Pancreas (tissue), 10 donors: ENCODE data around the gene C2CD3. TPM values are rescaled to one million over a fixed set of nuclear protein-coding genes. Genes with fewer than 3 reads are reported as not detected.
A peak's percentile ranks its signal among the peaks of the same experiment; 100 is the strongest.

ENCODE experiments used
- ATAC-seq, 4 donors: fragments of 200-7000 bp; cut with Tn5 transposase; one replicate each; pipeline versions ENCODE4 v1.8.0 to v1.9.1; 2020; ENCODE audit warnings: mild to moderate bottlenecking in 4 of 4, moderate library complexity in 4 of 4
- DNase-seq, 6 donors: peaks; one replicate each; pipeline ENCODE4 v3.0.0-alpha.2; 2020
- FAIRE-seq: peaks from 2 replicates; lab custom pipeline; 2012; peaks lifted over from hg19 to GRCh38; lab: Jason Lieb, UNC
- H3K27ac ChIP-seq, 4 donors: fragments of 200-600 bp; sonication (generic); 1 replicate in 3 of 4; 2 replicates in 1 of 4; pipeline versions ENCODE4 v1.5.0 to v1.8.0; 2020
- H3K27me3 ChIP-seq, 4 donors: fragments of 200-600 bp; one replicate each; pipeline ENCODE4 v1.8.0; 2021
- H3K36me3 ChIP-seq, 3 donors: fragments of 200-600 bp; sonication (generic) in 1 of 3; one replicate each; pipeline versions ENCODE4 v1.5.0 to v1.8.0; 2020 to 2021
- H3K4me1 ChIP-seq, 3 donors: fragments of 200-600 bp; one replicate each; pipeline ENCODE4 v1.8.0; 2021
- H3K4me3 ChIP-seq, 4 donors: fragments of 200-600 bp; sonication (generic) in 2 of 4; one replicate each; pipeline versions ENCODE4 v1.5.0 to v1.8.0; 2020 to 2021
- H3K9me3 ChIP-seq, 4 donors: fragments of 200-600 bp; one replicate each; pipeline ENCODE4 v1.8.0; 2021
- CTCF ChIP-seq, 4 donors: fragments of 200-600 bp; sonication (generic) in 3 of 4; IDR thresholded peaks; one replicate each; pipeline versions ENCODE4 v1.5.0 to v1.8.0; 2021; ENCODE audit warnings: antibody characterized with exemption in 4 of 4
- WGBS, 2 donors: extraction: QIAGEN DNeasy Blood & Tissue Kit; methylation state at CpG; one replicate each; pipeline ENCODE4 v1.1.7; 2013; 5-methylcytosine and 5-hydroxymethylcytosine counted together
- intact Hi-C, 3 donors: fragments of 100-400 bp; cut with DNase I; formaldehyde crosslinking; loops; one replicate each; pipeline versions ENCODE4 v1.11.1 to v1.14.2; 2022
- polyA plus RNA-seq, 2 donors: library from polyadenylated mRNA; stranded (reverse); fragments of 200-250 nt; gene quantifications; one replicate each; pipeline ENCODE4 v1.2.3, GENCODE V29; 2013
- total RNA-seq, 6 donors: library from RNA; stranded (reverse); fragmentation: NEBNext Ultra II Directional in 4 of 6; extraction: Animal tissue kit (Norgen Biotek cat#: 25700) in 4 of 6; gene quantifications; one replicate each; pipeline versions ENCODE4 v1.2.1 to v1.2.4, GENCODE V29; 2021 to 2023
- donor health status: healthy with polysubstance abuse.
- donor health status: DM: no; HTN: no; CAD: no; lungs with moderate emphysema.
- donor health status: DM: no; HTN: no; CAD: no.
- donor health status: control.
- donor health status: control.
- donor health status: Bipolar disorder and iron deficiency.
- donor health status: DM: yes; HTN: yes; CAD: no.
- donor health status: DM: no; HTN: no; CAD: no.
- donor health status: DM: no; HTN: no; CAD: no.
- donor health status: DM: yes; HTN: yes; CAD: no.

The C2CD3 gene
- total and polyA plus RNA-seq, 8 donors: 7.0 to 14.8 (median 8.7) TPM

DNA sequence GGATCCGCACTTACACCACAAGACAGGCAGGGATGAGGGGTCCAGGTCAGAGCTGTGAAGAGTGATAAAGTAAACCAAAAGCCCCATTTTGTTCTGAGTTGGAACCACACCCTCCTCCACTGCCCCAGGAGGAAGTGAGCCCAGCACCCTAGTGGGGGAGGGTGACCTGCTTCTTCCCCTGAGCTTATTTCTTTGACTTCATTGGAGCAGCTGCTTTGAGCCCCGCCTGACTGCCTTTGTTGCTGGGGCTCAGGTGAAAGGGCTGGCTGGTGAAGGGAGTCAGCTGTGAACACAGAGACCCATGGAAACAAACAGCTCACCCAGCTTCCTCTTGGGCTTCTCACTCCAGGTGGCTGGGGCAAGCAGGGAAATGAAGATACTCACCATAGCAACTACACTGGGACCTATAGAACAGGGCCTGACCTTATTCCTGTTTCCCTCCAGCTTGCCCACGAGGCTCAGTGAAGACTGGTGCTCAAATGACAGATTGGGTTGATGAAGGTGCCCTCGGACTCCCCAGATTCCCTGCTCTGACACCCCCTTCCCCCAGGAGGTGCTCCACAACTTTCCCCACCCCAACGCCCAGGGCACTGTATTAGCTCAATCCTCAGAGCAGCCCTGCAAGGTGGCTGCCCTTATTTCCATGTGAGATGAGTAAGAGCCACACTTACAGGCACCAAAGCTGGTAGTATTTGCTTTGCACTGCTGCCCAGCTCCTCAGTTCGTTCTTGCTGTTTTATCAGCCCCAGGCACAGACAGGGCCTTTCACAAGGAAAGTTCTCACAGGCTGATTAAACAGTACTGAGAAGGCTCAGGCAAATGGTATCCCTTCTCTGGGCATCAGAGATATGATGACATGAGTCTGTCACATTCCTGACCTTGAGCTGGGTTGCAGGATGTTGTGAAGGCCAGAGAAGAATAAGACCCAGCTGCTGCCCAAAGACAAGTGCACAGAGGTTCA, 190.5 kb downstream of the C2CD3 start:
- peak overlapping the region; percentile 4 to 80 (median 38) for H3K27ac ChIP-seq
- no peak for TF ChIP-seq CTCF (IDR thresholded peaks at IDR 0.05)
- no peaks in the 10 kb centered on the region for H3K27me3 ChIP-seq
- intact Hi-C loops: no loop called here
- peaks cover 0 to 25% (median 7%) of the 10 kb centered on the region in 3 donors for H3K4me1 ChIP-seq
- H3K4me3 ChIP-seq: peak overlapping the region in 1 of 4 donors; percentile 57
- FAIRE-seq: no peak
- DNase-seq: peak in 5 of 6 donors; percentile 28 to 81 (median 55)
- ATAC-seq: peak; percentile 18 to 29 (median 22)
- no peaks in the 10 kb centered on the region for H3K9me3 ChIP-seq
- H3K36me3 ChIP-seq: no peaks in the 10 kb centered on the region
- WGBS, 2 donors: 46% methylated on average over 6 of the region's 6 CpGs

DNA sequence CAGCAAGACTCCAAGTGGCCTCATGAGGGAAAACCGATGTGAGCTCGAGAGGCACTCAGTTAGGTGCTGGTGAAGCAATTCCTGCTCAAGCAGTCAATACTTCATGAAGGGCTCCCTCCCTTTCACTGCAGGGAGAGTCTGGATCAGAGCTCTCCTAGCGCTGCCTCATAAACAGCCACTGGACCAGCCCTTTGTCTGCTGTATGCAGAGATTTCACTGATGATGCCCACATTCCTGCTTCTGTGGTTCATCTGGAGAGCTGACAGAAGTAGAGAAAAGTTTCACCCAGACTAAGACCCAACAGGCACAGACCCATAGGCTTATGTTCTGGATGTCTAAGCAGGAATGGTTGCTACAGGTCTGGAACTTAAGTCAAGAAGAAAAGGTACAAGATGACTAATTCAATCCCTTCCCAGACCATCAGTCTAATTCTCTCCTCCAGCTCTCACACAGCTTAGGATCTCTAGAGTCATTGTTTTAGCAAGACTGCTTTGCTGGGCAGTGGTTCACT, 192.2 kb downstream of the C2CD3 start:
- peaks cover 0 to 19% (median 7%) of the 10 kb centered on the region in 3 donors for H3K4me1 ChIP-seq
- H3K4me3 ChIP-seq: no peak overlapping the region
- no peak for DNase-seq
- intact Hi-C loops: no loop called here
- no peak for ATAC-seq
- H3K27me3 ChIP-seq: no peaks in the 10 kb centered on the region
- H3K27ac ChIP-seq: no peak overlapping the region
- H3K36me3 ChIP-seq: no peaks in the 10 kb centered on the region
- no peak for FAIRE-seq
- 91 to 94% methylated on average over 3 of the region's 3 CpGs for WGBS, 2 donors
- no peaks in the 10 kb centered on the region for H3K9me3 ChIP-seq
- TF ChIP-seq CTCF (IDR thresholded peaks at IDR 0.05): no peak

DNA sequence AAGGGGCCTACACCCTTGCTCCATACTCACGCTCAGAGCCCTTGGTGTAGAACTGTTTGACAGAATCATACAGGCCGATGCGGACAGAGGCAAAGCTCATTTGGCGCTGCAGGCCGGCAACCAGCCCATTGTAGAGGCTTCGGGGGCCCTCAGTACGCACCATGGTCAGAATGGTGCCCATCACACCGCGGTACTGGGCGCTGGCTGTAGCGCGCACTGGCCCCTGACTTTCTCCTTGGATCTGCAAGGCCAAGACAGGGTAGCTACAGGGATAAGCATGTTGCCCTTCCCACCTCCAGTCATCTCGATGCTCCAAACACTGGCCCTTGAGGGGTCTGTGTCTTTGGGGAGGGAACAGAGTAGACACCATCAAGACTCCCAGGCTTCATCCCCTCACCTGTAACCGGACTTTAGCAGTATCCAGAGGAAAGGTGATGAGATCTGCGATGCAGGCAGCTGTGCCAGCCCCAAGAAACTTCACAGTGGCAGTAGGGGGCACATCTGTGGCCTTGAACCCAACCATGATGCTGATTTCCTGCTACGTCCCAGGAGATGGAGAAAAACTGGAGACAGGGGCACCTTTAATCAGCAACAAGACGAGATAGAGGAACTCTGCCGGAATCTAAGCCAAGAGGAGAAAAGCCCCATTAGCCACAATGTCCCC, 192.8 kb downstream of the C2CD3 start:
- no peaks in the 10 kb centered on the region for H3K9me3 ChIP-seq
- no peak overlapping the region for H3K4me3 ChIP-seq
- peaks cover 0 to 15% (median 7%) of the 10 kb centered on the region in 3 donors for H3K4me1 ChIP-seq
- H3K36me3 ChIP-seq: no peaks in the 10 kb centered on the region
- WGBS, 2 donors: 95 to 98% methylated on average over 18 of the region's 18 CpGs
- ATAC-seq (no peak), DNase-seq (peak in 1 of 6 donors; percentile 42), FAIRE-seq (no peak)
- no peak overlapping the region for H3K27ac ChIP-seq
- intact Hi-C loops: no loop called here
- no peaks in the 10 kb centered on the region for H3K27me3 ChIP-seq
- TF ChIP-seq CTCF (IDR thresholded peaks at IDR 0.05): no peak

GRCh38 chr11:73976451-73977151, 194.2 kb downstream of the C2CD3 start:
- ATAC-seq (no peak), FAIRE-seq (no peak), DNase-seq (peak in 1 of 6 donors; percentile 47)
- Histone ChIP-seq H3K4me1 (peaks cover 0 to 12% (median 7%) of the 10 kb centered on the region in 3 donors), H3K27me3 (no peaks in the 10 kb centered on the region), H3K36me3 (no peaks in the 10 kb centered on the region), H3K4me3 (no peak overlapping the region), H3K9me3 (no peaks in the 10 kb centered on the region), H3K27ac (no peak overlapping the region)
- 95 to 98% methylated on average over 14 of the region's 14 CpGs for WGBS, 2 donors
- intact Hi-C loops: no loop called here
- no peak for TF ChIP-seq CTCF (IDR thresholded peaks at IDR 0.05)
